Hematopoietic multipotent progenitor cell treated with erythropoietin and hydrocortisone succinate and interleukin-3 and kit ligand, for 17 days (in vitro differentiated cells): ENCODE data around the gene SORBS2.

Experiments
- DNase-seq: peaks from one replicate; pipeline ENCODE4 v3.0.0-alpha.2; 2015; ENCODE audit warnings: low spot score

Gene SORBS2

DNA sequence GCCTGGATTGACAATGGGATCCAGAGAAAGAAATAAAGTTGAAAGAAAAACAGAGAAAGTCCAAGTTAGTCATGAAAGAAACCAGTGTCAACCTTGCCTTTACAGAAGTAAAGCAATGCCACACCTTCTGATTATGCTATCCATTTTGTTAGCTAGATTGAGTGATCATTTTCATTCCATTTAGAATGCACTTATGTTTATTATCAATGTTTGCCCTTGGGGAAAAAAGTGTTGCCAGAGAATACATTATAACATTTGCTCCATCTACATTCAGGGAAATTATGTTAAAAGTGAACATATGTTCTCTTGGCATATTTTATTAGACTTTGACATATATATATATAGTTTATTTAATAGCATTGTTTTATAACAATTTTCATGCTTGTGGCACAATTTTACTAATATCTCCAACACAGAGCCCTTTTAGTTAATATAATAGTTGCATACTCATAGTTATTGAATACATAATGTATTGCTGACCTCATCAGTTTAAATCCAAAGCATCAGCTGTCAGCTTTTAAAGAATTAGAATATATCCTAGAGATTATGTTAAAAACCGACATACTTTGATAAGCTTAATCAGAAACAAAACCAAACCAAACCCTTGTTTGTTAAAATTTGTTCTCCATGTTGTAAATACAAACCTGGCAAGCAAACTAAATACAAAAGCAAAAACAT is 134.2 kb downstream of the SORBS2 start:
- no peak for DNase-seq

DNA sequence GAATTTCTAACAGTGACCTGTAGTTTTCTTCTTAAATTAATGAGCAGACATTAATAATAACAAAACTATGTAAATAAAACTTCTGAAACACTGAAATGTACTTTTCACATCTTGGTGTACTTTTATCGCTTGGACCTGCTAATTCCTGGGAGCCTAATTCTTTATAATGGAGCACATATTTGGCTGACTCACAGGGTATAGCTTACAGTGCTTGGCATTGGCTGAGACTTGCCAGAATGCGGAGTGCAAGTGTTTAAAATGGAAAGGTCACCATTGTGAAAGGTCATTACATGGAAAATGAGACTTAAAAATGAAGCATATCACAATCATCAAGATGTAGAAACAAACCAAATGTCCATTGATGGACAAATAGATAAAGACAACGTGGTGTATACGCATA is 139.4 kb downstream of the SORBS2 start:
- DNase-seq = no peak

GRCh38 chr4:185672151-185672550 is 139.8 kb downstream of the SORBS2 start:
- DNase-seq = no peak

DNA sequence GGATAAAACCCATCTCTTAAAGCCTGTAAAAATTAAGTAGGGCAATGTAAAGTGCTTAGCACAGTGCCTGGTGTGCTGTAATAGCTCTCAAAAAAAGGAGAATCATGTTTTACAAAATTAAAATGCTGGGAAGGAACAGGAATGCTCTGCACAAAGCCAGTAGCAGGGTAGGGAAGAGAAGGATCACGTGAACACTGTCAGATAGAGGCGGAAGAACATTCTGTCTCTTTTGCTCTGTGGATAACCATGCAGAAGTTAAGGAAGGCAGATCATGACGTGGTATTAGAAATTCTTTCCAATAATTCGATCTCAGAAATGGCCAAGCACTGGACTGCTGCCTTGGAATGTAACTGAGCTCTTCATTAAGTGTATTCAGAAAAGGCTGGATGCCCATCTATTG is 140.5 kb downstream of the SORBS2 start:
- no peak for DNase-seq

DNA sequence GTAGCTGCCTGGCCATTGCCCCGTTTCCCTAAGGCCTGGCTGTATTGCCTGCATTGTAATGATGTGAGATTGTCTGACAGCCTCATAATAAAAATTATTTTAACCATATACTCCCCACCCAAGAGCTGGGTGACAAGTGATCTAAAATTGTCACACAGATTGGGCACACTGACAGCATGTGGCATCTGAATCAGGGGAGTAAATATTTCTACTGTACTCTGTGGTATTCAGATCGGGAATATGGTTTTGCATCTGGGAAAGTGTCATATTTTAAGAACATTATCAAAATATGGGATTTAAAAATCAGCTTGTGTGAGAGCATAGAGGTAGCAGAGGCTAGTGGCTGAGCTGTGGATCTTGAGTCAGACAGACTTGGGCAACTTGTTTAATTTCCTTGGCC is 140.9 kb downstream of the SORBS2 start:
- DNase-seq = no peak

GRCh38 chr4:185669288-185669687 is 142.7 kb downstream of the SORBS2 start:
- DNase-seq = no peak

- no peak for DNase-seq
These were observed 145.8 kb downstream of the SORBS2 start for GRCh38 chr4:185666156-185666555.

GRCh38 chr4:185665655-185666054 is 146.3 kb downstream of the SORBS2 start:
- DNase-seq = no peak

GRCh38 chr4:185664481-185664880 is 147.5 kb downstream of the SORBS2 start:
- no peak for DNase-seq

DNA sequence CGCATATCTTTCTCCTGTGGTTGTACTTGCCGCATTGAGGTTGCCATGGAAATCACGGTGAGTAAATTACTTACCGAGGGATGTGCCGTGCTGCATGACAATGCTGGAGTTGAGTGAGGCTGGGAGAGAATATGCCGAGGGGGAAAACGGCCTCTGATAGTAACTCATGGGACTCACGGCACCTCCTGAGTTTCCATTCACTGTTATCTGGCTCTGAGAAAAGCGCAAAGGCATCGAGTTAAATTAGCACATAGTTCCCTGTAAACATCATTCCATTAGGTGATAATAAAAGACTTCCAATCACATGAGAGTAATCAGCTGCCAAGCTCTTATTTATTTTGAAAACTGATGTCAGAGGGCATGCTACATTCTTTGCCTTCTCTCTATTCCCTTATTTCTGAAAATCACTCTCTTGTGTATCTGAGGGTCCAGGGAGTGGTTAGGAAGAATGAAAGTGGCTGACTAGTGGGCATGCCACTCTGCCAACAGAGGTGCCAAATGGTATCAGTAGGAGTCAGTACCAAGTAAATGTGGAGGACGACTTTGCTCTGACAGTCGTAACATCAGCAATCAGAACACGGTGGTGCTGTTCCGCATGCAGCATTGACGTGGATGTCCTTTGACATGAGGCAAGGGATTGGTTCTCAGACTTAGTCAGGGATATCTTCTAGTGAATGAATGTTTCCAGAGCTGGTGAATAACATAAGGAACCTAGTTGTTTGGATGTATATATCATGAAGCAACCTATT is 149.8 kb downstream of the SORBS2 start:
- no peak for DNase-seq

DNA sequence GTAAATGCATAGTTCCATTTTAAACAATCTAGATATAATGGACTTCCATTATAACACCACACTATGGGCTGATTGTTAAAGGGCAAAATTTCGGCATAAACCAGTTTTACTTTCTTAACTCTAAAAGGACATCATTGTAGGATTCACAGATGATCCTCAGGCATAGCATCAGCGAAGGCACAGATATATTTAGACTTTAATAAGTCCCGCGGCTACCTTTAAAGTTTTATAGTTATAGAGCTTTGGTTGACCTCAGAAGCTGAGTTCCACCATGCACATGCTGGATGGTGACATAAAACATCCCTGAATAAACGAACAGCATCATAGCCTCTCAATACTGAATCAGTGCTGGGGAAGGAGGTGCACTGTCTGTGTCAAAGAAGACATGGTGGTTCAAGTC is 151.7 kb downstream of the SORBS2 start:
- no peak for DNase-seq

DNA sequence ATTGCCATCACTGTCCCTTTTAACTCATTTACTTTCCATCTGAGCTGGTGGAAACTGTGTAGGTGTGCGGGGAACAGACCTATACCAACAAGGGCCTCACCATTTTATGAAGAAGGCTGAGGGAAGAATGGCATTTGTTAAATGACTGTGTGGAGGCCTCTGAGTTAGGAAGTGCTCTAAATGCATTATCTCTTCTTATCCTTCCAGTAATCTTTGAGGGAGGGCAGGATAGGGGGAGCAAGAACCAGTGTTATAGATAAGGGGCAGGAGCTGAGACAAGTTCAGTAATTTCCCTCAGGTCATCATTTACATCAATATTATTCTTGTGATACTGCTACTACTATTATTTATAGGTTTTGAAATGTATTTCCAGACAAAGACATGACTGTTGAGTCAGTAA is 154.3 kb downstream of the SORBS2 start:
- no peak for DNase-seq

GRCh38 chr4:185657183-185657582 is 154.8 kb downstream of the SORBS2 start:
- DNase-seq = no peak

DNA sequence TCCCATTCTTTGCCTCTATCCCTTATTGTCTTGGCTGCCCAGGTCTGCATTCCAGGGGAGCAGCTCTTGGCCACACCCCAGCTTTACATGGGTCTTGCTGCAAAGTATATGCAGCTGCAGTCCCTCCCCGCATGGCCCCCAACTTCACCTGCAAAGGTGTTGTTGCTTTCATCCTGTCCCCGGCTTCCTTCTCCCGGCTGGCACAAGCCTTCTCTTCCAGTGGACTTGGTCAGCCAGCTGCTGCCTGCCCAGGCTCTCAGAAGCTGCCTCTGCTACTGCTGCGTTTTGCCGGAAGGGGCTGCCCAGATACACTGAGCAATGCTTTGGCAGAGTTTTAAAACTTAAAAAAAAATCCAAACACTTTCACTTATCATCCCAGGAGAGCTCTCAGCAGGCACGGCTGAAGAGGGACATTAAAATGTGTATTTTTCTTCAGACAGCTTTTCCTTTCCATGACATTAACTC is 155.5 kb downstream of the SORBS2 start:
- DNase-seq = no peak

GRCh38 chr4:185654965-185655554 is 156.9 kb downstream of the SORBS2 start:
- no peak for DNase-seq

DNA sequence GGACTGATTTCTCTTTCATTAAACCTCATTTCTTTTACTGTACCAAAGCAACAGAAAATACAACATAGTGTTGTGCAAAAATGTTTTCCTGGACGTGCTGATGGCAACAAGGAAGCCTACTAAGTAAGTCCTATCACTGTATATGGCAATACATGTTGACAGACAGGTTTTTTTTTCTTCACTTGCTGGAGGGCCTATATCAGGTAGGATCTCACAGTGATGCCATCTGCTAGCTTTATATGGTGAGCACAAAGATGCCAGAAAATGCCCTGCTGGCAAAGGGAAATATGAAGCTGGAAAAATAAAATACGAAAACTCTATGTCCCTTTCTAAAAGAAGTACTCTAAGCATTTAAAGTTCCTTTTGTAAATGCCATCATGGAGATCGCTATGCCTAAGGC is 157.7 kb downstream of the SORBS2 start:
- no peak for DNase-seq

DNA sequence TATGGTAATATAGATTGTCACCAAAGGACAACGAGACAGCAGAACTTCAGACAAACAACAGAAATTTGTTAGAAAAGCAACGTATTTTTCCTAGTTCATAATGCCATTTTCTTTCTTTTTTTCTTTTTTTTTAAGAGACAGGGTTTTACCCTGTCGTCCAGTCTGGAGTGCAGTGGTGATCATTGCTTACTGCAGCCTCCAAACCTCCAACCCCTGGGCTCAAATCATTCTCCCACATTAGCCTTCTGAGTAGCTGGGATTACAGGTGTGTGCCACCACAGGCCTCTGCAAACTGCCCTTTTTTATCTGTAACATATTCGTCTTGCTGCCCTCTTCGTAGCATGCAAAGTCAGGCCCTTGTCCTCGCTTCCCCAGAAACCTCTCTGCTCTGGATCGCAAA is 160.1 kb downstream of the SORBS2 start:
- no peak for DNase-seq

DNA sequence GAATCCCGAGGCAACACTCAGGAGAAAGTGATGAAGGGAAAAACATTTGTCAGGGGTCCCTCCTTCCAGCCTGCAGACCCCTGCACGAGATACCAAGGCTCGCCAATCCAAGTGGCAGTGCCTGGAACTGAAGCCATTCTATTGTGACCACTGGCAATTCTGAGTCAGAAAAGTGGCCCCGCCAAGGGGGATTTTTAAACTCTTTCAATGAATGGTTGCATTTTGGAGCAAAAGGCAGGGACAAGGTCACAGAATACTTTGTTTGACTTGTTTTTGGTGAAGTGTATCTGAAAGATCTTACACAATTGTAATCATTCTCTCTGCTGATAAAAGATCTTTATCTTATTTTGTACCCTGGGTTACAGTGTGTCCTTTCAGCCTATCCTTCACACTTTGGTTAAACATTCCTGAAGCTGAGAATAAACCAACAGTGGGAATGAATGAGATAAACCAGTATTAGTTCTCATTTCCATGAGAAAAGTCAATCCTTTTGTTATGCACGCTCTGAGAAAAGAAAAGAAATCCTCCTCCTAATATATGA is 160.8 kb downstream of the SORBS2 start:
- DNase-seq = no peak

DNA sequence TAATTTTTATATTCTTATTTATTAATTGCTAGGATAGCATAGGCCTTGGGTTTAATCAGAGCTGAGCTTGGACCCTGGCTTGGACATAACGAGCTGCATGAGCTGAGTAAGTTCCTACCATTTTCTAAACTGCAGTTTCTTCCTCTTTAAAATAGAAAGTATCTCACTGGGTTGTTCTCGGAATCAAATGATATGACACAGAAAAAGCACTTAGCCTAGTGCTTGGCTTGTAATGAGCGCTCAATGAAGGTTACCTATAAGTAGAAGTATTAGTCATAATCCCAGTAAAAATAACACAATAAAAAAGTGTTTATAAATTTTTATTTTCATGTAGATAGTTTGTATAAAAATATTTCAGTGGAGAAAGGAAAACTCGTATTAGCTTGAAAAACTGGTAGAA is 163.4 kb downstream of the SORBS2 start:
- DNase-seq = no peak

DNA sequence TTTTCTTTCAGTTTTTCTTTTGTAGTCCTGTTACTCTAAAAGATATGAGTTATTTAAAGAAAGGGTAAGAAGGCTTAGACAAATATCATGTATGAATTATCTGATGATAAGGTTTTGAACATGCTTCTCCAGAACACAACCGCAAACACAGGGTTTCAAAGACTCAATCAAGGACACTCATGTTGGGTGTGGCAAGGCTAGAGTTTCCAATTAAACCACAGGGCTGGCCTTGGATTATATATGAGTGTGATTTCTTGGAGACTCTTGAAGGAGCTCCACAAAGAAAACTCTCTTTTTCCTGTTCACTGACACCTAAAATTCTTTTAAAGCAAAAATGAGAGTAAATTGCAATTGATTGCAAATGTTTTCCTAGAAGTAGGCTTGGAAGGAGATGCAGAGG is 166.6 kb downstream of the SORBS2 start:
- DNase-seq = no peak

- DNase-seq = no peak
These were observed 167.6 kb downstream of the SORBS2 start for GRCh38 chr4:185644408-185644807.

- DNase-seq = no peak
These were observed 169.1 kb downstream of the SORBS2 start for GRCh38 chr4:185642907-185643306.
